Activated CD8-positive, alpha-beta memory T cell treated with anti-CD3 and anti-CD28 coated beads for 48 hours (primary cell): ENCODE measurements around the gene IL26.

Experiments
- DNase-seq, 3 experiments: peaks; one replicate each; pipeline ENCODE4 v3.0.0-alpha.2; 2020; ENCODE audit warnings: low read depth in 2 of 3, low spot score in 2 of 3

The IL26 gene, protein sequence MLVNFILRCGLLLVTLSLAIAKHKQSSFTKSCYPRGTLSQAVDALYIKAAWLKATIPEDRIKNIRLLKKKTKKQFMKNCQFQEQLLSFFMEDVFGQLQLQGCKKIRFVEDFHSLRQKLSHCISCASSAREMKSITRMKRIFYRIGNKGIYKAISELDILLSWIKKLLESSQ

DNA sequence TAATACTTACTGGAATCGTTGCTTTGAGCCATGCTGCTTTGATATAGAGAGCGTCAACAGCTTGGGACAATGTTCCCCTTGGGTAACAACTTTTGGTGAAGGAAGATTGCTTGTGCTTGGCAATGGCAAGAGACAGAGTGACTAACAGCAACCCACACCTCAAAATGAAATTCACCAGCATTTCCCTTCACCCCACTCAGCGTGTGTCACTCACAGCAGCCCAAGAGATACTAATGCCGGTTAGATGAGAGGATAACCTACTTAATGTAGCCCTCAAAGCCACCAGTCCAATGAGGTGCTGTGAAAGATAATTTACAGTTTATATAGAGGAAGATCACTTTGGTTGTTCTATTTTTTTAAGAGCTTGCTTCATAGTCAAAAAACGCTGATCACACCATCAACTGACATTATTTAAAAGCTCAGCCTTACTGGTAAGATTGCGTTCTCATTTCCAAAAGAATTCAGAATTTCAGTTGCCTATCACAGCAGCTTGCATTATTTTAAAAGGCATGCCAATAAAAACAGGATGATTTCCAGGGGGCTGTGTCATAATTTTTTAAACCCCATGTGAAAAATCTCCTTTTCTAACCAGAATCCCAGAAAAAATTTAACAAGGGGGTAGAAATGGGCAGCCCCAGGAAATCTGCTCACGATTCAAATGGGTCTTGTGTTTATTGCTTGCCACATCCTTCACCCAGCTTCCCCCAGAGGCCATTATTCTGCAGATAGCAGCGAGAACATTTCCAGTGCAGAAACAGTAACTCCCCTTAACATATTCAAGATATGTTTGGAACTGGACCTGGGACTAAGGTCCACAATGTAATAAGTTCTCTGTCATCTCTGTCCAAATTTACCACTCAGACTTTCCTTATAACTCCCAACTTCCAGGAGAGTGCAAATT is at the start of gene IL26:
IL26 (minus strand) TSS at position 235 of the 901 bp plus-strand sequence; CDS start at position 181, 54 bp downstream.
- DNase-seq, result no peak

DNA sequence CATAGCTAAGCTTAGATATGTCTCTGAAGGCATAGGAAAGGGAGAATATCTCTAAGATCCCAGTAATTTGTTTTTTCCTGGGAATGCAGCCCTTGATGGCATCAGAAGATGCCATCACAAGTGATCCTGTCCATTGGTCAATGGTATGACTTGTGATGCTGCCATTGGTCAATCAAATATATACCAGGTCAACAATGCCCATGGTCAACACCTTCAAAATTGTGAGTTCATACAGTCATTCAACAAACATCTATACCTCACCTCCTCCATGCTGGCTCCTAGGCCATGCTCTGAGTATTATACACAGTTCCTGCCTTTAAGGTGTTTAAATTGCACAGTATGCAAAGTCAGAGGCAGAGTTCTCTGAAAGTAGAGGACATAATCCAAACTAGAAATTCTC is 47.1 kb upstream of the IL26 start:
- DNase-seq, result no peak

DNA sequence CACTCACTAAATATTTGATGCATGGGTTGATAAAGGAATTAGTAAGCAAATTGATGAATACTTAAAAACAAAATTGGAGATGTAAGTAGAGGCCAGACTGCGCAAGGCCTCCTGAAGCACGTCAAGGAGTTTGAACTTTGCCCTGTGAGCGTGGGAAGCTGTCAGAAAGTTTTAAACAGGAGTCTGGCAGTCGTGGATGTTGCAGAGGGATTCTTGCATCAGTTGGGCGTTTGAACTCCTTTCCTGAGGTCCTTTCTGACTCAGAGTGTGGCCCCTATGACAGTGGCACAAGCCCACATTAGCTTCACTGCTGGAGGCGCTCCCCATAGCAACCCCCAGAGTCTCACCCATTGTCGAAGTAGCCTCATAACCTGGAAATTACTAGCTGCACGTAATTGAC is 45.7 kb upstream of the IL26 start:
- no peak for DNase-seq

DNA sequence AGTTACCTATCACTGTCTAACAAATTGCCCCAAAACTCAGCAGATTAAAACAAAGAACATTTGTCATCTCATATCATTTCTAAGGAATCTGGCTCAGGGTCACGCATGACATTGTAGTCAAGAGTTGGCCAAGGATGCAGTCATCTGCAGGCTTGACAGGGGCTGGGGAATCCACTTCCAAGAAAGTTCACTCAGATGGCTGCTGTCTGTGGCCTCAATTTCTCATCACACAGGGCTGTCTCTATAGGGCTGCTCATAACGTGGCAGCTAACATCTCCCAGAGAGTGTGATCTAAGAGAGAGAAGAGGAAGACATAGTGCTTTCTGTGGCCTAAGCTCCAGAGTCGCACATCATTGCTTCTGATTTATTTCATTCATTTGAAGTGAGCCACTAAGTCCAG is 44.7 kb upstream of the IL26 start:
- DNase-seq, result no peak

- DNase-seq, result no peak
Measured at GRCh38 chr12:68269779-68270178, 44.2 kb upstream of the IL26 start.

DNA sequence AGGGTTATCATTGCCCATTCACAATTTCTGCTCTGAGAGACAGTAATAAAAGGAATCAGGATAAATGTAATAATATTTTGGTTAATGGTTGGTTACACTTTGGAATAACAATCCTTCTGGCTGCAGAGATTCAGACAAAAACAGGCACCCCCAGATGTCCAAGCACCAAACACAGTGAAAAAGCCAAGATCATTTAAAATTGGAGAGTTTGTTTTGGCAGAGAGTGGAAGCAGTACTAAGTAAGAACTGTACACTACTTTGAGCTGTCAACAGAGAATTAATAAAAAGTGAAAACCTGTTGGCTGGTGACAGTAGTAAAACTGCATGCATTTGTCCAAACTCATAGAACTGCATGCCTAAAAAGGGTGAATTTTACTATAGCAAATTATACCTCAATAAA is 43.4 kb upstream of the IL26 start:
- no peak for DNase-seq

DNA sequence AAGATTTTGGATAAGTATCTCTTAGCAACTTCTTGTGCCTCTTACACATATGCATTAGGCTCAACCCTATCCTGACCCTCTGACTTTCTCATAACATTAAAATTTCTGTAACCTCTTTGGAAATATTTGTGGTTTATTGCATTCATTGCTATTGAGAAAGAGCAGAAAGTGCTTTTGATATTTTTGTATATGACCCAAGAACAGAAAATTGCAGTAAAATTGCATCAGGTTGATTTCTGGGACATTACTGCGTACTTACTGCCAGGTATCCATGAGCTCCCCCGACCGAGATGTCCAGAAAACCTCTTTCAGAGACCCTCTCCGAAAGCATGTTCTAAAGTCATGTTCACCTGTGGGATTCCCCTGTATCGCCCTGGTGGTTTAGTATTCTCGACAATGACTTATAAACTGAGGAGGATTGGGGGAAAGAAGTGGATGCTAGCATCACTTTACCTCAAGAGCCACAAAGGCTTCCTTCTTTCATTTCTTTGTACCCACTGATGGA is 42.3 kb upstream of the IL26 start:
- DNase-seq, result no peak

- DNase-seq, result no peak
Measured at GRCh38 chr12:68264857-68265256, 39.2 kb upstream of the IL26 start.

- DNase-seq, result no peak
Measured at GRCh38 chr12:68264158-68264855, 38.7 kb upstream of the IL26 start.

DNA sequence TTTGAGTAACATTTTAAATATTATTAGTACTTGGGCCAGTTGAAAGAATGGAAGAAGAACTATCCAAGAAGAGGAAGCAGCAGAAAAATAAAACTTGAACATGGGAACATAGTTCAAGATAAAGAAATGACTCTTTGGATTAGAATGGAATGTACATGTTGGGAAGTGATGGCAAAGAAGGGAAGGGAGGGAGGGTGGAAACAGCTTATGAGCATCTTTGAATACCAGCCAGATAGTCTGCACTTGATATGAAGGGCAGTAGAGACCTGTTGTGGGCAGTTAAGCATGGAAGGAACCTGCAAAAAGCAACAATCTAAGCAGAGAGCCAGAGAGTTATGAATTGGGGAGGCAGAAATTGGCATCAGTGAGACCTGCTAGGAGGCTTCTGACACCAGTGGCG is 37.8 kb upstream of the IL26 start:
- DNase-seq, result no peak

DNA sequence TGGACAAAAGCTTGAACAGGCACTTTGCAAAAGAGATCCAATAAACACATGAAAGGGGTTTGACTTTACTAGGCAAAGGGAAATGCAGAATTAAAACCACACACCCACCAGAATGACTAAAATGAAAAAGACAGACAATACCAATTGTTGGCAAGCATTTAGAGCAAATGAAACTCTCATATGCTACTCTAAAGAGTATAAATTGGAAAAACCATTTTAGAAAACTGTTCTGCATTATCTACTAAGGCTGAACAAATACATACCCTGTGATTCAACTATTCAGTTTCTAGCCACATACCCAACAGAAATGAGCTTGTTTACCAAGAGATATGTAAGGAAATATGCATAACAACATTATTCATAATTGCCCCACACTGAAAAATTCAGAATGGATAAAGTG is 36.3 kb upstream of the IL26 start:
- DNase-seq, result no peak

- DNase-seq, result no peak
Measured at GRCh38 chr12:68260153-68260552, 34.5 kb upstream of the IL26 start.

DNA sequence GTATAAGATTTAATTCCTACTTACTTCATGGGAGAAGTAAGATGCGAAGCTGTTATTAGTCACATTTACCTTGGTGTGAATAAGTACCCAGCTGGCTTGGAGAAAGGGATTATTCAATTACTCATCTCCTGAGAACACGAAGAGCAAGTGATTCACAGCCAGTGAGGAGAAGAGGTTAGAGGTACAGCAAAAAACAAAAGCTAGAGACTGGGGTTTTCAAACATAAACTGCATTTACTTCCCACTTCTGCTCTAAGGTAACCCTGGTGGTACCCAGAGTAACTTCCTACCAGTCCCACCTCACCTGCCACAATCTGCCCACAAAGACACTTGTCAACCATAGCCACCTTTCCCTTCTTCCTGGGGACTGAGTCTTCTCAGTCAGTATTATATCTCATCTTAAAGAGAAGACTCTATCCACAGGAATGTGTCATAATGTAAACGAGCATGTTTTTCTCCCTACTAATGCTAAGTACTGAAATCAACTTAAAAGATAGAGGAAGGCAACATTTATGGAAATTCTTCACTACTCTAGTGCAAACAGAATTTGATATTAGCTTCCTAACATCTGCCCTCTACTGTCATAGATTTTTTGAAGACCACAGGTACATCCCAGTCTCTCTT is 33.8 kb upstream of the IL26 start:
- no peak for DNase-seq

DNA sequence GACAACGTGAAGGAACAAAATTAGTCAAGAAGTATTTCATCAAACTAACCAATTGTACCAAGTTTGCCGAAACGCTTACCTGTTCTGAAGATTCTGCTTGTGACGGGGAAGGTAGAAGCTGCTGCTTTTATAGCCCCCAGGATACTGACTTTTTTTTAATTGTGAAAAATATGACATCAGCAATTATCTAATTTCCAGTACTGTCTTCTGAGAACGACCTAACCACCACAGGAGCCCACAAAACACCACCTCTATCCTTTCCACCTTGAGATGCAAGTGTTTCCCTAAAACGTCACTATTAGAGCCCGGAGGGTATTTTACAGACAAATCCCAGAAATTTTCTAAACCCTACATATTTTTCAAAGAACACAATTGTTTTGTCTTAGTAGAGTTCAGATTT is 27.9 kb upstream of the IL26 start, which contains the start of gene IL22:
IL22 (minus strand) TSS at position 101 of the 400 bp plus-strand sequence. CDS start 156 bp downstream, outside the sequence.
- no peak for DNase-seq

GRCh38 chr12:68252077-68252476 is 26.5 kb upstream of the IL26 start:
- no peak for DNase-seq

DNA sequence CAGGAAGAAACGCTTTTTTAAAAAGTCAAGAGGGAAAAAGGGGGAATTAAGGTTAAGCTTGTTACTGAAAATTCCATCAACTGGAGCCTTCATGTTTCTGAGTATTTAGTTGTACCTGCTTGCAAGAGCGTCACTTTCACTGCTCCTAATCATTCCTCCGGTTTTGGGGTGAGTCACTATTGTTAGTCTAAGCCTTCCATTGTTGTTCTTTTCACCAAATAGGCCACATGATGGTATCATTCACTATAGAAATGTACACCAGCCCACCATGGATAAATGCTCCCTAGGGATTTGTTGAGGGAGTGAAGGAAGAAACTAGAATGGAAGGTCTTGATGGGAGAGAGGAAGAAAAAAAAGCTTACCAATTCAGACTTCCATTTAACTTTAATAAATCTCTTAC is 24.8 kb upstream of the IL26 start:
- no peak for DNase-seq

GRCh38 chr12:68247785-68248184 is 22.2 kb upstream of the IL26 start:
- no peak for DNase-seq

GRCh38 chr12:68246350-68246749 is 20.7 kb upstream of the IL26 start:
- no peak for DNase-seq

DNA sequence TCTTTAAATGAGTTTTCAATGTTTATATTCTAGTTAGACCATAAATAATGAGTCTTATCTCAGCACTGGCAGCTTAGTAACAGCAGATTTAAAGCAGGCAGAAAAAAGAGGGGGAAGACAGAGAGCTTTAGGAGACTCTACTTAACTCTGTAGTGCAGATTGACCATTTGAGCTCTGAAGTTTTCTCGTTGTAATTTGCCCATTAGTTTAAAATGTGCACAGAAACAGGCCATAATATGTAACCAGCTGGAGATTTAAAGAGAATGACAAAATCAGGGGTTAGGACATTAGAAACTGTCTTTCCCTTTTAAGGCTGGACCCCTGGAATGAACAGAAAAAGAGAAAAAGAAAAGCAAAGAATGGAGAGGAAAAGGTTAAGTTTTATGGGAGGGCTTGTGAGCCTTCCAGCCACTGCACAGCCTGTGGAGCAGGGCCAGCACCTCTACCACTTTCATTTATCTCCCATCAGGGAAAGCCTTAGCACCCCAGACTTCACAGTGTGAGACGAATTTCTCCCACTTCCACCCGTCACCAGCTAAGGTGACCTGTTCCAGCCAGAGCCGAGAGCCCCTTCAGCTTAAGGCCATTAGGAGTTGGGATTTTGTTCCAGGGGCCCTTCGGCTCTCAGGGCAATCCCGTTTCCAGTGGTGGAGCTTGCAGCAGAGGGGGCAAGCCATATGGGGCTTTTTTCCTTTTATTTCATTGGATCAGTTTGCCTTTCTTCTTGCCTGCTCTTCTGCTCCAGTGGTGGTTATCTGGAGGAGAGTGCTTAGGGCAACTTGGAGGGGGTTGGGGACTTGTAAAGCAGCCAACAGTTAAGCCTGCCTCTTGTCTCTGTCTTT is 19.8 kb upstream of the IL26 start:
- DNase-seq, result no peak

DNA sequence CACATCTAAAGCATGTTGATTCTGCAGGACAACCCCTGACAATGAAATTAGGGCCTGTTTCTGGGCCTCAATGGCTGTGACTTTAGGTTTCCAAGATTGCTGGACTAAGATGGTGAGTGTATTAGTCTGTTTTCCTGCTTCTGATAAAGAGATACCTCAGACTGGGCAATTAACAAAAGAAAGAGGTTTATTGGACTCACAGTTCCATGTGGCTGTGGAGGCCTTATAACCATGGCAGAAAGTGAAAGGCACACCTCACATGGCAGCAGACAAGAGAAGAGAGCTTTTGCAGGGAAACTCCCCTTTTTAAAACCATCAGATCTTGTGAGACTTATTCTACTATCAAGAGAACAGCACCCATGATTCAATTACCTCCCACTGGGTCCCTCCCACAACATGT is 17.2 kb upstream of the IL26 start:
- DNase-seq, result no peak
